Natural killer cell (primary cell): ENCODE results near the gene EIF3K. TPM values are rescaled to one million over a fixed set of nuclear protein-coding genes. Genes with fewer than 3 reads are reported as not detected.
A peak's percentile ranks its signal among the peaks of the same experiment; 100 is the strongest.

Experiments used
- ATAC-seq, 3 donors: fragments of 150-1000 bp in 2 of 3; fragments of 200-7000 bp in 1 of 3; cut with Tn5 transposase; 1 replicate in 1 of 3; 2 replicates in 2 of 3; pipeline ENCODE4 v1.10.0; 2021; ENCODE audit warnings: mild to moderate bottlenecking in 2 of 3, moderate library complexity in 2 of 3
- DNase-seq, 2 donors: peaks; one replicate each; pipeline versions ENCODE4 v3.0.0 to v3.0.0-alpha.2; 2013 to 2021; ENCODE audit warnings: mixed read lengths in 1 of 2
- H3K27ac ChIP-seq: one replicate; pipeline ENCODE4 v1.5.1; 2013; ENCODE audit warnings: mild to moderate bottlenecking, low read length
- H3K27me3 ChIP-seq: one replicate; pipeline ENCODE4 v1.6.1; 2013; ENCODE audit warnings: low read length; ENCODE audit not compliant: control insufficient read depth, insufficient read depth
- H3K36me3 ChIP-seq: one replicate; pipeline ENCODE4 v1.6.1; 2013; ENCODE audit warnings: low read length; ENCODE audit not compliant: control insufficient read depth, insufficient read depth
- H3K4me1 ChIP-seq: one replicate; pipeline ENCODE4 v1.6.1; 2013; ENCODE audit warnings: low read length; ENCODE audit not compliant: control insufficient read depth, insufficient read depth
- H3K4me3 ChIP-seq: one replicate; pipeline ENCODE4 v1.5.1; 2013; ENCODE audit warnings: low read length
- H3K9me3 ChIP-seq: one replicate; pipeline ENCODE4 v1.6.1; 2013; ENCODE audit warnings: low read length; ENCODE audit not compliant: control insufficient read depth, insufficient read depth
- H3K27ac Mint-ChIP-seq, 2 donors: one replicate each; pipeline ENCODE4 v1.8.0; 2022; ENCODE audit warnings: mild to moderate bottlenecking in 2 of 2, mixed read lengths in 2 of 2, moderate library complexity in 1 of 2
- H3K27me3 Mint-ChIP-seq, 2 donors: one replicate each; pipeline ENCODE4 v1.8.0; 2022; ENCODE audit warnings: low read depth in 2 of 2, mixed read lengths in 2 of 2
- H3K36me3 Mint-ChIP-seq: one replicate; pipeline ENCODE4 v1.8.0; 2022; ENCODE audit warnings: mixed read lengths
- H3K4me1 Mint-ChIP-seq, 2 donors: one replicate each; pipeline ENCODE4 v1.8.0; 2022; ENCODE audit warnings: mixed read lengths in 2 of 2
- H3K4me3 Mint-ChIP-seq: one replicate; pipeline ENCODE4 v1.8.0; 2022; ENCODE audit warnings: mild to moderate bottlenecking, moderate library complexity, mixed read lengths
- H3K9me3 Mint-ChIP-seq, 2 donors: one replicate each; pipeline ENCODE4 v1.8.0; 2022; ENCODE audit warnings: mixed read lengths in 2 of 2
- WGBS: methylation state at CpG from one replicate; pipeline ENCODE4 v1.1.7; 2013; ENCODE audit warnings: missing lambda C conversion rate; ENCODE audit not compliant: insufficient coverage; 5-methylcytosine and 5-hydroxymethylcytosine counted together
- intact Hi-C: fragments of 100-400 bp; cut with micrococcal nuclease; formaldehyde crosslinking; loops from one replicate; pipeline ENCODE4 v1.14.2; 2022
- total RNA-seq, 4 donors: library from RNA; stranded (reverse); fragments of 120-200 nt in 1 of 4; gene quantifications; one replicate each; pipeline versions ENCODE4 v1.2.3 to v1.2.4, GENCODE V29; 2013 to 2022
- TF ChIP-seq, protein P1 (sequence below): fragments of 200-600 bp; IDR thresholded peaks from one replicate; pipeline ENCODE4 v1.8.0; 2022; ENCODE audit warnings: antibody characterized with exemption

Gene EIF3K
- total RNA-seq, 3 donors from 2014 or later (not counting 1 experiment from before 2014, with no cell fraction given): 232 to 262 (median 238) TPM

DNA sequence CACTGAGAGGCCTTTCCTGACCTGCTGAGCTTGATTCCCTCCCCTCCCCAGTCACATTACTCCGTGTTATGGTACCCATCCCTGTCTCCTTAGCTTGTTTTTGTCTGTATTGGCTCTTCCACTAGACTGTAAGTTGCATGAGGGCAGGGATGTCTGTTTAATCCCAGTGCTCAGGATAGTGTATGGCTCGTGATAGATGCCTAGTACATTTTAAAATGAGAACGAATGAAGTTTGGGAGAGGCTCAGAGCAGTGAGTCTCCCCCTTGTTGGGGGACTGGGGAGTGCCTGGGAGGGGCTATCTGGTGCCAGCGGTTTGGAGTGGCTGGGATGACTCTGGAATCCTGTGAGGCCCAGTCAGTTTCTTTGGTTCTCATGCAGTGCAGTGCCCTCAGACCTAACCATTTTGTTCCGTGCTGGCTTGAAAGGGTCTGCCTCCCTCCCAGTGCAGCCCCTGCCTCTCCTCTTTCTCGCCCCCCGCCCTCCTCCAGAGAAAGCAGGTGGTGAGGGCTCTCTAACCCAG lies 63.9 kb downstream of the EIF3K start:
- 91% methylated on average over 7 of the region's 7 CpGs for WGBS
- Histone ChIP-seq H3K4me1 (peaks cover 95% of the 10 kb centered on the region), H3K36me3 (peaks cover 2% of the 10 kb centered on the region), H3K27me3 (no peaks in the 10 kb centered on the region), H3K4me3 (no peak overlapping the region), H3K27ac (peak overlapping the region; percentile 96), H3K9me3 (no peaks in the 10 kb centered on the region)
- ATAC-seq (no peak), DNase-seq (no peak)
- Mint-ChIP-seq H3K27ac (peak overlapping the region; percentile 98 to 100), H3K9me3 (no peaks in the 10 kb centered on the region), H3K4me3 (peak overlapping the region; percentile 68), H3K27me3 (no peaks in the 10 kb centered on the region), H3K4me1 (peaks cover 88 to 94% of the 10 kb centered on the region in 2 donors), H3K36me3 (no peaks in the 10 kb centered on the region)
- intact Hi-C loops: loop anchor here (1.0 to 5.0 kb wide), 2 partner anchors 10 to 36 kb away; partner anchors contain the start of gene ACTN4
- TF ChIP-seq, protein P1, sequence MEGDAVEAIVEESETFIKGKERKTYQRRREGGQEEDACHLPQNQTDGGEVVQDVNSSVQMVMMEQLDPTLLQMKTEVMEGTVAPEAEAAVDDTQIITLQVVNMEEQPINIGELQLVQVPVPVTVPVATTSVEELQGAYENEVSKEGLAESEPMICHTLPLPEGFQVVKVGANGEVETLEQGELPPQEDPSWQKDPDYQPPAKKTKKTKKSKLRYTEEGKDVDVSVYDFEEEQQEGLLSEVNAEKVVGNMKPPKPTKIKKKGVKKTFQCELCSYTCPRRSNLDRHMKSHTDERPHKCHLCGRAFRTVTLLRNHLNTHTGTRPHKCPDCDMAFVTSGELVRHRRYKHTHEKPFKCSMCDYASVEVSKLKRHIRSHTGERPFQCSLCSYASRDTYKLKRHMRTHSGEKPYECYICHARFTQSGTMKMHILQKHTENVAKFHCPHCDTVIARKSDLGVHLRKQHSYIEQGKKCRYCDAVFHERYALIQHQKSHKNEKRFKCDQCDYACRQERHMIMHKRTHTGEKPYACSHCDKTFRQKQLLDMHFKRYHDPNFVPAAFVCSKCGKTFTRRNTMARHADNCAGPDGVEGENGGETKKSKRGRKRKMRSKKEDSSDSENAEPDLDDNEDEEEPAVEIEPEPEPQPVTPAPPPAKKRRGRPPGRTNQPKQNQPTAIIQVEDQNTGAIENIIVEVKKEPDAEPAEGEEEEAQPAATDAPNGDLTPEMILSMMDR: no peak

DNA sequence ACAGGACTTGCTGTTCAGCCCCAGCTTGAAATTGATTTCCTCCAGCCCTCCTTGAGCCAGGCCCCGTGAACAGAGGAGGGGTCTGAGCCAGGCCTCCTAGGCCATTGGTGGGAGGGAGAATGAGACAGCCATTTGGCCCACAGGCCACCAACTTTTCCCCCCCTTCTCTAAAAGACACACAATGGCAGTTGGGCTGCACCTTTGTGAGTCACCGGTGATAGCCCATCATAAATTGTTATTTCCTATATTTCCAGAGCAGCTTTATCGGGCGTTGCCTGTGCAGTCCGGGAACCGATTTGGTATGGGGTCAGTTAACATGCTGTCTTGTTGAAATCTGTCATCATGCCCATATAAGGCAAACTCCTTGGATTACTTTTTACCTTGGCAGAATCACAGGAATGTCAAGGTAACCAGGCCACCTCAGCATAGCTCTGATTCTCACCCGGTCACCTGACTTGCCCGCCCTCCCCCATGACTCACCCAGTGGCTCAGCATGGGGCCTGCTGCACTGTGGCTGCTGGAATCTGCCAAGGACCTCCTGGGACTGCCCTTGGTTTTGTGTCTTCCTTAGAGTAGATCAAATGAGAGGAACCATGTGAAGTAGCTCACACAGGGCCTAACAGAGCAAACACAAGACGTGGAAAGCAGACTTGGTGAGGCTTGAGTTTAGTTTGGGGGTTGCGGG lies 64.5 kb downstream of the EIF3K start:
- H3K9me3 Mint-ChIP-seq: no peaks in the 10 kb centered on the region
- WGBS: 36% methylated on average over 9 of the region's 10 CpGs
- no peak overlapping the region for H3K4me3 ChIP-seq
- ATAC-seq (peak; percentile 33 to 59 (median 49)), DNase-seq (peak; percentile 66 to 75)
- TF ChIP-seq, protein P1: no peak
- H3K9me3 ChIP-seq: no peaks in the 10 kb centered on the region
- H3K27ac Mint-ChIP-seq: peak overlapping the region; percentile 98 to 100
- no peaks in the 10 kb centered on the region for H3K36me3 Mint-ChIP-seq
- H3K27me3 ChIP-seq: no peaks in the 10 kb centered on the region
- intact Hi-C loops: loop anchor here (1.0 to 5.0 kb wide), 2 partner anchors 10 to 36 kb away; partner anchors contain the start of gene ACTN4
- H3K36me3 ChIP-seq: peaks cover 2% of the 10 kb centered on the region
- peaks cover 95% of the 10 kb centered on the region for H3K4me1 ChIP-seq
- peak overlapping the region; percentile 96 for H3K27ac ChIP-seq
- H3K4me1 Mint-ChIP-seq: peaks cover 83 to 88% of the 10 kb centered on the region in 2 donors
- H3K27me3 Mint-ChIP-seq: no peaks in the 10 kb centered on the region
- peak overlapping the region; percentile 68 for H3K4me3 Mint-ChIP-seq

DNA sequence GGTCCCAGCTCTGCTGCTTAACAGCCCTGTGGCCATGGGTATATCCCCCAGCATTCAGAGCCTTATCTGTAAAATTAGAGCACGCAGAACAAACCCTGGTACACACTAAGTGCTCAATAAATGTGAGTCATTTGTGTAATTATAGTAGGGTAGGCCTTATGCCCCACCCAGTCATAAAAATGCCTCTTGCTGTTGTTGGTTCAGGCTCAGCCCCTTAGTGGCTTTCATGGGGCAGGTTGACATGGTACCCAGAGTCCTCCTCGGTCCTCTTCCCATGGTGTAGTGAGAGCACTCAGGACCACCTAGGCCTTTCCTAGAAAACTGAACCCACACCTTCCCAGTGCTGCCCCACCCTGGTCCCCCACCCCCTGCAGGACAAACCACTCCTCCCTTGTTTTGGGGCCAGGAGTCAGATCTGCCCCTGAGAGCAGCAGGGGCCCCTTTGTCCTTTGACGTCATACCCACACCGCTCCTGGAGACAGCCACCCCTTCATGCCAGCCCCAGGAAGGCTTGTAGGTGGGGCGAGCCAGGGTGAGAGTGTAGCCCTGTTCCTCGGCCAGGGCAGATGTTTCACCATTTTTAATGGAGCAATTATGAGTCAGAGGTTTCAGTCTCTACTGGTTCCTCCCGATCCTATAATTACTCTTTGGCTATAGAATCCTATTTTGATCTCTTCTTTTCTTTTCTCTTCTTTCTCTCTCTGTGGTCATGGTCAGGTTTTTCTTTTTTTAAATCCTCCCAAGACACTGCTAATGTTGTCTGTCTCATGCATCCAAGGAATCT lies 65.3 kb downstream of the EIF3K start:
- TF ChIP-seq, protein P1: no peak
- intact Hi-C loops: loop anchor here (5.0 kb wide), 1 partner anchor 37 kb away; the partner anchor contains the start of gene ACTN4
- Histone ChIP-seq H3K9me3 (no peaks in the 10 kb centered on the region), H3K27me3 (no peaks in the 10 kb centered on the region), H3K36me3 (no peaks in the 10 kb centered on the region), H3K4me3 (no peak overlapping the region), H3K27ac (peak overlapping the region; percentile 96), H3K4me1 (peaks cover 88% of the 10 kb centered on the region)
- Mint-ChIP-seq H3K4me1 (peaks cover 80 to 81% of the 10 kb centered on the region in 2 donors), H3K4me3 (peak overlapping the region; percentile 72), H3K27me3 (no peaks in the 10 kb centered on the region), H3K9me3 (no peaks in the 10 kb centered on the region), H3K27ac (peak overlapping the region; percentile 98 to 100), H3K36me3 (no peaks in the 10 kb centered on the region)
- no peak for ATAC-seq
- WGBS: 49% methylated on average over 7 of the region's 7 CpGs
- DNase-seq: peak in 1 of 2 donors; percentile 72
